ENCODE results near the gene MUTYH. TPM values are rescaled to one million over a fixed set of nuclear protein-coding genes. Genes with fewer than 3 reads are reported as not detected.

The MUTYH gene
- total and polyA plus RNA-seq, 2 experiments from 2014 or later: 23.5 to 29.6 TPM

- Histone ChIP-seq H3K27ac (no peak overlapping the region), H3K4me1 (ENCODE audit: insufficient read depth) (no peaks in the 10 kb centered on the region), H3K36me3 (replicated peaks; ENCODE audit: insufficient read depth, low read depth) (no peaks in the 10 kb centered on the region), H3K9me3 (ENCODE audit: low read depth) (no peaks in the 10 kb centered on the region), H2AFZ (no peak overlapping the region), H3K79me2 (no peaks in the 10 kb centered on the region), H3K9me2 (replicated peaks; ENCODE audit: insufficient read depth) (no peaks in the 10 kb centered on the region), H3K4me3 (no peak overlapping the region), H3K4me2 (no peak overlapping the region), H3K27me3 (no peaks in the 10 kb centered on the region), H4K20me1 (ENCODE audit: insufficient read depth, poor library complexity, severe bottlenecking) (no peaks in the 10 kb centered on the region)
- WGBS (ENCODE audit: low lambda C conversion rate, missing lambda C conversion rate): 50% methylated on average over 4 of the region's 4 CpGs
- TF ChIP-seq EZH2 (IDR thresholded peaks at IDR 0.05; ENCODE audit: borderline replicate concordance): no peak
- no peak for TF ChIP-seq EZH2phosphoT487 (IDR thresholded peaks at IDR 0.05; ENCODE audit: low read depth, severe bottlenecking, unreplicated experiment)
- TF ChIP-seq CTCF (IDR thresholded peaks at IDR 0.05; ENCODE audit: poor library complexity): no peak
- no peak for DNase-seq (ENCODE audit: low spot score)
Observed at GRCh38 chr1:45317166-45317565, 23.1 kb downstream of the MUTYH start.

GRCh38 chr1:45314266-45314665, 26.0 kb downstream of the MUTYH start:
- H4K20me1 ChIP-seq (ENCODE audit: insufficient read depth, poor library complexity, severe bottlenecking): no peaks in the 10 kb centered on the region
- H3K4me1 ChIP-seq (ENCODE audit: insufficient read depth): no peaks in the 10 kb centered on the region
- DNase-seq (ENCODE audit: low spot score): no peak
- H3K79me2 ChIP-seq: no peaks in the 10 kb centered on the region
- no peak for TF ChIP-seq EZH2 (IDR thresholded peaks at IDR 0.05; ENCODE audit: borderline replicate concordance)
- TF ChIP-seq CTCF (IDR thresholded peaks at IDR 0.05; ENCODE audit: poor library complexity): no peak
- TF ChIP-seq EZH2phosphoT487 (IDR thresholded peaks at IDR 0.05; ENCODE audit: low read depth, severe bottlenecking, unreplicated experiment): no peak
- no peak overlapping the region for H3K4me2 ChIP-seq
- H3K4me3 ChIP-seq: no peak overlapping the region
- H2AFZ ChIP-seq: no peak overlapping the region
- H3K9me2 ChIP-seq (replicated peaks; ENCODE audit: insufficient read depth): no peaks in the 10 kb centered on the region
- H3K9me3 ChIP-seq (ENCODE audit: low read depth): no peaks in the 10 kb centered on the region
- no peaks in the 10 kb centered on the region for H3K27me3 ChIP-seq
- 78% methylated on average over 3 of the region's 3 CpGs for WGBS (ENCODE audit: low lambda C conversion rate, missing lambda C conversion rate)
- H3K36me3 ChIP-seq (replicated peaks; ENCODE audit: insufficient read depth, low read depth): no peaks in the 10 kb centered on the region
- H3K27ac ChIP-seq: no peak overlapping the region

- no peak for TF ChIP-seq EZH2phosphoT487 (IDR thresholded peaks at IDR 0.05; ENCODE audit: low read depth, severe bottlenecking, unreplicated experiment)
- TF ChIP-seq EZH2 (IDR thresholded peaks at IDR 0.05; ENCODE audit: borderline replicate concordance): no peak
- no peak for TF ChIP-seq CTCF (IDR thresholded peaks at IDR 0.05; ENCODE audit: poor library complexity)
- no peaks in the 10 kb centered on the region for H4K20me1 ChIP-seq (ENCODE audit: insufficient read depth, poor library complexity, severe bottlenecking)
- H3K27me3 ChIP-seq: no peaks in the 10 kb centered on the region
- H3K4me2 ChIP-seq: no peak overlapping the region
- H3K79me2 ChIP-seq: no peaks in the 10 kb centered on the region
- H3K4me1 ChIP-seq (ENCODE audit: insufficient read depth): peaks cover 13% of the 10 kb centered on the region
- H2AFZ ChIP-seq: no peak overlapping the region
- no peak for DNase-seq (ENCODE audit: low spot score)
- no peaks in the 10 kb centered on the region for H3K36me3 ChIP-seq (replicated peaks; ENCODE audit: insufficient read depth, low read depth)
- H3K9me3 ChIP-seq (ENCODE audit: low read depth): no peaks in the 10 kb centered on the region
- H3K9me2 ChIP-seq (replicated peaks; ENCODE audit: insufficient read depth): no peaks in the 10 kb centered on the region
- WGBS (ENCODE audit: low lambda C conversion rate, missing lambda C conversion rate): 69% methylated on average over 3 of the region's 3 CpGs
- H3K27ac ChIP-seq: no peak overlapping the region
- no peak overlapping the region for H3K4me3 ChIP-seq
Observed at GRCh38 chr1:45306905-45307304, 33.3 kb downstream of the MUTYH start.

GRCh38 chr1:45306319-45306718, 33.9 kb downstream of the MUTYH start:
- Histone ChIP-seq H3K4me1 (ENCODE audit: insufficient read depth) (peaks cover 13% of the 10 kb centered on the region), H3K27me3 (no peaks in the 10 kb centered on the region), H3K9me2 (replicated peaks; ENCODE audit: insufficient read depth) (no peaks in the 10 kb centered on the region), H3K79me2 (no peaks in the 10 kb centered on the region), H3K4me3 (no peak overlapping the region), H2AFZ (no peak overlapping the region), H3K27ac (no peak overlapping the region), H4K20me1 (ENCODE audit: insufficient read depth, poor library complexity, severe bottlenecking) (no peaks in the 10 kb centered on the region), H3K4me2 (no peak overlapping the region), H3K36me3 (replicated peaks; ENCODE audit: insufficient read depth, low read depth) (no peaks in the 10 kb centered on the region), H3K9me3 (ENCODE audit: low read depth) (no peaks in the 10 kb centered on the region)
- TF ChIP-seq EZH2 (IDR thresholded peaks at IDR 0.05; ENCODE audit: borderline replicate concordance) (no peak), EZH2phosphoT487 (IDR thresholded peaks at IDR 0.05; ENCODE audit: low read depth, severe bottlenecking, unreplicated experiment) (no peak), CTCF (IDR thresholded peaks at IDR 0.05; ENCODE audit: poor library complexity) (no peak)
- DNase-seq (ENCODE audit: low spot score): no peak
- 62% methylated on average over 8 of the region's 8 CpGs for WGBS (ENCODE audit: low lambda C conversion rate, missing lambda C conversion rate)
